Central memory CD8-positive, alpha-beta T cell (primary cell): ENCODE measurements around the gene ELP5.

ENCODE experiments used
- ATAC-seq: fragments of 150-1000 bp; cut with Tn5 transposase; replicated peaks from 2 replicates; pipeline ENCODE4 v1.10.0; 2022; ENCODE audit warnings: mild to moderate bottlenecking, moderate FRiP score, moderate number of reproducible peaks; ENCODE audit not compliant: poor library complexity, severe bottlenecking; ENCODE audit errors: extremely low read depth
- DNase-seq, 2 donors: peaks; one replicate each; pipeline ENCODE4 v3.0.0; 2021; ENCODE audit warnings: low spot score in 2 of 2
- H3K27ac Mint-ChIP-seq: one replicate; pipeline ENCODE4 v1.8.0; 2022; ENCODE audit warnings: low read depth, mild to moderate bottlenecking, moderate library complexity, mixed read lengths
- H3K27me3 Mint-ChIP-seq: one replicate; pipeline ENCODE4 v1.8.0; 2022; ENCODE audit warnings: mixed read lengths
- H3K36me3 Mint-ChIP-seq: one replicate; pipeline ENCODE4 v1.8.0; 2022; ENCODE audit warnings: mild to moderate bottlenecking, moderate library complexity, mixed read lengths; ENCODE audit not compliant: insufficient read depth
- H3K4me1 Mint-ChIP-seq: one replicate; pipeline ENCODE4 v1.8.0; 2022; ENCODE audit warnings: mixed read lengths
- H3K4me3 Mint-ChIP-seq: one replicate; pipeline ENCODE4 v1.8.0; 2022; ENCODE audit warnings: mild to moderate bottlenecking, moderate library complexity, mixed read lengths
- H3K9me3 Mint-ChIP-seq: one replicate; pipeline ENCODE4 v1.8.0; 2022; ENCODE audit warnings: mixed read lengths

Gene ELP5

GRCh38 chr17:7280519-7281073, 28.6 kb downstream of the ELP5 start:
- peak; percentile 91 for ATAC-seq
- Mint-ChIP-seq H3K36me3 (peaks cover 2% of the 10 kb centered on the region), H3K4me3 (peak overlapping the region; percentile 77), H3K27me3 (peaks cover 31% of the 10 kb centered on the region), H3K9me3 (no peaks in the 10 kb centered on the region), H3K4me1 (peaks cover 13% of the 10 kb centered on the region), H3K27ac (no peak overlapping the region)
- peak; percentile 38 to 80 for DNase-seq

GRCh38 chr17:7281074-7281952, 29.3 kb downstream of the ELP5 start, which contains the start of gene SLC2A4:
TSS of gene SLC2A4 (plus strand) at chr17:7281718. CDS start at chr17:7281935, 217 bp downstream.
- Mint-ChIP-seq H3K9me3 (no peaks in the 10 kb centered on the region), H3K36me3 (peaks cover 2% of the 10 kb centered on the region), H3K27ac (peak within 1 kb of the TSS; percentile 59), H3K4me3 (peak within 1 kb of the TSS; percentile 77), H3K27me3 (peaks cover 38% of the 10 kb centered on the region), H3K4me1 (peaks cover 13% of the 10 kb centered on the region)
- DNase-seq (peak in 1 of 2 donors; percentile 44), ATAC-seq (peak; percentile 39)

- H3K4me1 Mint-ChIP-seq: peaks cover 13% of the 10 kb centered on the region
- peak overlapping the region; percentile 59 for H3K27ac Mint-ChIP-seq
These were observed 30.1 kb downstream of the ELP5 start for GRCh38 chr17:7281953-7282751.

GRCh38 chr17:7282752-7283321, 30.8 kb downstream of the ELP5 start:
- no peak for DNase-seq
- peaks cover 53% of the 10 kb centered on the region for H3K27me3 Mint-ChIP-seq
- ATAC-seq: no peak
- H3K4me3 Mint-ChIP-seq: peak overlapping the region; percentile 77
- H3K36me3 Mint-ChIP-seq: peaks cover 2% of the 10 kb centered on the region
- H3K9me3 Mint-ChIP-seq: no peaks in the 10 kb centered on the region
- H3K27ac Mint-ChIP-seq: no peak overlapping the region
- H3K4me1 Mint-ChIP-seq: peaks cover 13% of the 10 kb centered on the region

More at GRCh38 chr17:7281953-7282751, 30.1 kb downstream of the ELP5 start:
- ATAC-seq (no peak), DNase-seq (no peak)
- Mint-ChIP-seq H3K36me3 (peaks cover 2% of the 10 kb centered on the region), H3K27me3 (peaks cover 46% of the 10 kb centered on the region), H3K4me3 (peak overlapping the region; percentile 77), H3K9me3 (no peaks in the 10 kb centered on the region)

GRCh38 chr17:7283471-7284216, 31.6 kb downstream of the ELP5 start:
- ATAC-seq: no peak
- Mint-ChIP-seq H3K4me3 (no peak overlapping the region), H3K9me3 (no peaks in the 10 kb centered on the region), H3K27me3 (peaks cover 61% of the 10 kb centered on the region), H3K27ac (no peak overlapping the region), H3K4me1 (peaks cover 13% of the 10 kb centered on the region), H3K36me3 (peaks cover 2% of the 10 kb centered on the region)
- no peak for DNase-seq

- Mint-ChIP-seq H3K27ac (no peak overlapping the region), H3K36me3 (peaks cover 2% of the 10 kb centered on the region), H3K27me3 (peaks cover 67% of the 10 kb centered on the region)
These were observed 32.9 kb downstream of the ELP5 start for GRCh38 chr17:7284911-7285310.

GRCh38 chr17:7285679-7286078, 33.7 kb downstream of the ELP5 start:
- Mint-ChIP-seq H3K4me1 (peaks cover 12% of the 10 kb centered on the region), H3K9me3 (no peaks in the 10 kb centered on the region), H3K27ac (no peak overlapping the region), H3K4me3 (no peak overlapping the region), H3K36me3 (peaks cover 2% of the 10 kb centered on the region), H3K27me3 (peaks cover 75% of the 10 kb centered on the region)
- ATAC-seq: no peak
- no peak for DNase-seq

More at GRCh38 chr17:7284911-7285310, 32.9 kb downstream of the ELP5 start:
- ATAC-seq: no peak
- DNase-seq: no peak
- Mint-ChIP-seq H3K4me3 (no peak overlapping the region), H3K9me3 (no peaks in the 10 kb centered on the region), H3K4me1 (peaks cover 13% of the 10 kb centered on the region)

- peaks cover 4% of the 10 kb centered on the region for H3K36me3 Mint-ChIP-seq
- no peaks in the 10 kb centered on the region for H3K4me1 Mint-ChIP-seq
- peaks cover 76% of the 10 kb centered on the region for H3K27me3 Mint-ChIP-seq
- DNase-seq (no peak), ATAC-seq (no peak)
- H3K4me3 Mint-ChIP-seq: no peak overlapping the region
- no peak overlapping the region for H3K27ac Mint-ChIP-seq
- H3K9me3 Mint-ChIP-seq: no peaks in the 10 kb centered on the region
These were observed 37.4 kb downstream of the ELP5 start for GRCh38 chr17:7289256-7290032.

- Mint-ChIP-seq H3K27ac (no peak overlapping the region), H3K36me3 (peaks cover 4% of the 10 kb centered on the region), H3K27me3 (peaks cover 79% of the 10 kb centered on the region), H3K4me3 (no peak overlapping the region), H3K4me1 (peaks cover 5% of the 10 kb centered on the region), H3K9me3 (no peaks in the 10 kb centered on the region)
- ATAC-seq (no peak), DNase-seq (no peak)
These were observed 38.2 kb downstream of the ELP5 start for GRCh38 chr17:7290166-7290565.

GRCh38 chr17:7290685-7291084, 38.7 kb downstream of the ELP5 start:
- Mint-ChIP-seq H3K4me1 (peaks cover 7% of the 10 kb centered on the region), H3K36me3 (peaks cover 7% of the 10 kb centered on the region), H3K27me3 (peaks cover 78% of the 10 kb centered on the region), H3K4me3 (no peak overlapping the region), H3K27ac (no peak overlapping the region), H3K9me3 (no peaks in the 10 kb centered on the region)
- DNase-seq (no peak), ATAC-seq (no peak)

- Mint-ChIP-seq H3K27me3 (peaks cover 70% of the 10 kb centered on the region), H3K27ac (no peak overlapping the region), H3K4me1 (peaks cover 7% of the 10 kb centered on the region), H3K4me3 (no peak overlapping the region), H3K36me3 (peaks cover 7% of the 10 kb centered on the region), H3K9me3 (no peaks in the 10 kb centered on the region)
- DNase-seq (no peak), ATAC-seq (no peak)
These were observed 40.2 kb downstream of the ELP5 start for GRCh38 chr17:7292194-7292593.
